SIG-M5 treated with dmso at 0.1 percent for 504 hours (cell line): Measurements from ENCODE around the gene STX19.
"Not testable (repeated sequence)": the region's sequence is repeated elsewhere in the genome, so short reads cannot be mapped to it uniquely, and the experiment has no call there.

Experiments used
- DNase-seq: peaks from one replicate; lab custom pipeline; 2025; ENCODE audit not compliant: unreplicated experiment; lab: John Stamatoyannopoulos, UW

The STX19 gene

DNA sequence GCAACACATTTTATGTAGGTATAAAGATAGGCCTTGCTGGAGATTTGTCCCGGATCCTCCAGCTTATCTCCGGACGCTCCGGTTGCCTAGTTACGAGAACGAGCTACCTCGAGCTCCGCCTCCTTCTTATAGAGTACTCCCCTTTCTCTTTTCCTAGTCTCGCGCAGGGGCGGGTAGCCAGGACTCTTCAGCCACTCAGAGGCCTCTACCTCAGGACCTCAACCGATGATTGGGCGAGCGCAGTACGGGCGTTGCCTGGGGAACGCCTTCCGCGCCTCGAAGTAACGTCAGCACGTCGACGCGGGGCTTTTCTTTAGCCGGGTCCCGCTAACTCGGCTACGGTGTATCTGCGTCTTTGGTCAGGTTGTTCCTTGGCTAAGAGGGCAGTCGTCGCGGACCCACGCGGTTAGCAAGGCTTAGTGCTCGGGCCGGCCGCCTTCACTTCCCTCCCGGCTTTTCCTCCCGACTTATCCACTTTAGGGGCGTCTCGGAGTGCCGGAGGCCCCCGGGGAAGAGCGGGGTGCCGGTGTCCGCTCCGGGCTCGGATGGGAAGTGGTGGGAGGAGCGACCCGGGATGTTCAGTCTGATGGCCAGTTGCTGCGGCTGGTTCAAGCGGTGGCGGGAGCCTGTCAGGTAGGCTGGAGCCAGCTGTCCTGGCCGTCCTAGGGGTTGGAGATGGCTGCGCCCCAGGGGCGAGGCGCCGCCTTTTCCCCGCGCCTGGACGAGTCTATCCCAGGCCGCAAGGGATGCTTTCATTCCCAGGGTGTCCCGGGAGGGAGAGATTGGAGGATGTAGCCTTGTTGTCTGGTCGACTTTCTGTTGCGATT, 48.3 kb downstream of the STX19 start, which contains the start of gene ARL13B:
TSS of gene ARL13B (plus strand) at position 306 of the 827 bp plus-strand sequence. CDS start at position 575, 269 bp downstream.
- DNase-seq, result peak; percentile 99

DNA sequence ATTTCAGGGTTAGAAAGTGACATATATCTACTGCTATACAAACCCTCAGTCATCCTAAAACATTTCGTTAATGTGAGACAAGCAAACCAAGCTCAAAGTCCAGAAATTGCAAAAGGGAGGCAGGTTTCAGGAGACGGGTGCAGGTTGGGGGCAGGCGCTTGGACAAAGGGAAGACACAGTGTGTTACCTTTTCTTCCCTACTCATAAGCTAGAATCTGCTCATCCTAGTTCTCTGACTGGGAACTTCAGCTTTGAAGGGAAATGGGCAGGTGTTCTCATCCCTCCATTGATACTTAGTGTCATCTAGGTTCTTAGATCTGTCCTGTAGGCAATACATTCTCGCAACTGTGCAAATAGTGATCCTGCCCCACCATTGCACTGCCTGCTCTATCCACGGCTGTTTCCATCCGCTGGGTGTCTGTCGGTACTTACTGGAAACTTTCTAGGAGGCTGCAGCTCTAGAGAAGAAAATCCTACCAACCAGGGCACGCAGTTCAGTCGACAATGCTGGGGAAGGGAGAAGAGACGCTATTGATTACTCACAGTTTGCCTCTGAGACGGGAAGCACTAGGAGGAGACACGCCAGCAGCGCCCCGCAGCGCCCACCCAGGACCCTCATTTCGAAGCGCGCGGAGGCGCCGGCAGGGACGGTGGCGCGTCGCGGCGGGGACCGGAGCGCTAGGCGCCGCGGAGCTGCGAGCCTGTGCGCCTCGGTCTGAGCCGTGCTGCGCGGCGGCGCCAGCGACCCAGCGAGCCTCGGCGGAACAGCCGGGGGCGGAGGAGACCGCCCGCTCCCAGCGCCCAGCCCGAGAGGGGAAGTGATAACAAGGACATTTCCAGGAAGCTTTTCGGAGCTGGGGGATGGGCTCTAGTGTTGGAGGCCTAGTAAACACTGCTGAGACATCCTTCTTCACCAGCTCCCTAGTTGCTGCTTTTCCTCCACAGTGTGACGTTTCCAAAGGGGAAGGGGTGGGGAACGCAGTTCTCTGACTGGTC, 55.0 kb downstream of the STX19 start, which contains the start of gene PROS1:
TSS of gene PROS1 (minus strand) at position 766 of the 996 bp plus-strand sequence. CDS start at position 619, 147 bp downstream.
- peak; percentile 83 for DNase-seq

DNA sequence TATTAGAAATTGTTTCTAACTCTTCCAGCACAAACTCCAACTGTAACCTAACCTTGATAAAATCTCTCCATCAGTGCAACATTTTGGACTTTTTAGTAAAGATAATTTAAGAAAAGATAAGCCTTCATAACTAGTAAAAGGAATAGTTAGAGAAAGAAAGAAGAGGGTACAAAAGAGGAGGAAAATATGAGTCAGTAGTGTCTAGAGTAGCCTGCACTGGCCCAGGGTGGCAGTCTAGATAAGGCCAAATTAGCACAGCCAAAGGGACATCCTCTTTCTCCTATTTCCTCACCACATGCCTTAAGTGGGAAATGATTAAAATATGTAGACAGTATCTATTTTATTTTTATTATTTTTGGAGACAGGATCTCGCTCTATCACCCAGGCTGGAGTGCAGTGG, 58.4 kb downstream of the STX19 start:
- DNase-seq, result no peak

DNA sequence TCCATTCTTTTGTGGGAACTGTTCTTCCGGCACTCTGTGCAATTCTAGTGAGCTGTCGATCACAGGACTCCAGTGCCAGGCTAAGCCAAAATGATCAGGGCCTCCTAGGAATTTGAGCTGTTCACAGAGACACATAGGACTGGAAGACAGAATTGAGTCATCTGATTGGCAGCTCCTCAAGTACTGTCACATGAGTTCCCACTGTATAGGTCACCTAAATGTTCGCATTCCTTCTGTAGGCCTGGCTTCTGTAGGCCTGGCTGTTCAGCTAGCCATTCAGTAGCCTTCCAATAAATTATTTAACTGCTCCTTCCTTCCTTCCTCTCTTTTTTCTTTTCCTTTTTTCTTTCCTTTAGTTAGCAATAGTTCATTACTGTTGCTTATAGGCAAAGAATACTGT, 59.0 kb downstream of the STX19 start:
- no peak for DNase-seq

DNA sequence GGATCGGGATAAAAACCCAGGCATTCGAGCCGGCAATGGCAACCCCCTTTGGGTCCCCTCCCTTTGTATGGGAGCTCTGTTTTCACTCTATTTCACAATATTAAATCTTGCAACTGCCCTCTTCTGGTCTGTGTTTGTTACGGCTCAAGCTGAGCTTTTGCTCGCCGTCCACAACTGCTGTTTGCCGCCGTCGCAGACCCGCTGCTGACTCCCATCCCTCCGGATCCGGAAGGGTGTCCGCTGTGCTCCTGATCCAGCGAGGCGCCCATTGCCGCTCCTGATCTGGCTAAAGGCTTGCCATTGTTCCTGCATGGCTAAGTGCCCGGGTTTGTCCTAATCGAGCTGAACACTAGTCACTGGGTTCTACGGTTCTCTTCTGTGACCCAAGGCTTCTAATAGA, 63.3 kb downstream of the STX19 start:
- DNase-seq, result not testable (repeated sequence)
